Fibroblast of mammary gland (primary cell): ENCODE results near the gene NAV1.
"Not testable (repeated sequence)": the region's sequence is repeated elsewhere in the genome, so short reads cannot be mapped to it uniquely, and the experiment has no call there.

ENCODE experiments used
- DNase-seq: peaks from one replicate; pipeline ENCODE4 v3.0.0-alpha.2; 2010; ENCODE audit warnings: low read depth
- H3K4me3 ChIP-seq: 2 replicates; pipeline ENCODE4 v1.5.1; 2011; ENCODE audit warnings: low read depth, mild to moderate bottlenecking, low read length, moderate library complexity; ENCODE audit not compliant: control insufficient read depth
- TF ChIP-seq, protein P1 (sequence below): conservative IDR thresholded peaks from 2 replicates; pipeline ENCODE4 v1.5.1; 2011; ENCODE audit warnings: low read depth, low read length, inconsistent platforms; ENCODE audit not compliant: control insufficient read depth, insufficient read depth

Gene NAV1

DNA sequence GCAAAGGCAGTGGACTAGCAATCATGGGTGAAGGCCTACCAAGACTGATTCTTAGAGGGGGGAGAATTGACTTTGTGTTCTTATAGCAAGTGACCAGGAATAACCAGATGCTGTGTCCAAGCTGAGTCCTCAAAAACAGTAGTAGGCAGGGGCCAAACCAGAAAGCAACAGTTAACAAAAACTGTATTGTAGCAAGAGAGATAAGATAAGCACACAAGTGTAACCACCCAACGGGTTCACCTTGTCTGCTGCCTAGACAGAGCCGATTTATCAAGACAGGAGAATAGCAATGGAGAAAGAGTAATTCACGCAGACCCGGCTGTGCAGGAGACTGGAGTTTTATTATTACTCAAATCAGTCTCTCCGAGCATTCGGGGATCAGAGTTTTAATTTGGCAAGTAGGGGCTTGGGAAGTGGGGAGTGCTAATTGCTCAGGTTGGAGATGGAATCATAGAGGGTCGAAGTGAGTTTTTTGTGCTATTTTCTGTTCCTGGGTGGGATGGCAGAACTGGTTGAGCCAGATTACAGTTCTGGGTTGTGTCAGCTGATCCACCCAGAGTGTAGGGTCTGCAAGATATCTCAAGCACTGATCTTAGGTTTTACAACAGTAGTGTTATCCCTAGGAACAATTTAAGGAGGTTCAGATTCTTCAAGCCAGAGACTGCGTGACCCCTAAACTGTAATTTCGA lies 23.7 kb upstream of the NAV1 start:
- DNase-seq = no peak
- H3K4me3 ChIP-seq = no peak overlapping the region
- TF ChIP-seq, protein P1, sequence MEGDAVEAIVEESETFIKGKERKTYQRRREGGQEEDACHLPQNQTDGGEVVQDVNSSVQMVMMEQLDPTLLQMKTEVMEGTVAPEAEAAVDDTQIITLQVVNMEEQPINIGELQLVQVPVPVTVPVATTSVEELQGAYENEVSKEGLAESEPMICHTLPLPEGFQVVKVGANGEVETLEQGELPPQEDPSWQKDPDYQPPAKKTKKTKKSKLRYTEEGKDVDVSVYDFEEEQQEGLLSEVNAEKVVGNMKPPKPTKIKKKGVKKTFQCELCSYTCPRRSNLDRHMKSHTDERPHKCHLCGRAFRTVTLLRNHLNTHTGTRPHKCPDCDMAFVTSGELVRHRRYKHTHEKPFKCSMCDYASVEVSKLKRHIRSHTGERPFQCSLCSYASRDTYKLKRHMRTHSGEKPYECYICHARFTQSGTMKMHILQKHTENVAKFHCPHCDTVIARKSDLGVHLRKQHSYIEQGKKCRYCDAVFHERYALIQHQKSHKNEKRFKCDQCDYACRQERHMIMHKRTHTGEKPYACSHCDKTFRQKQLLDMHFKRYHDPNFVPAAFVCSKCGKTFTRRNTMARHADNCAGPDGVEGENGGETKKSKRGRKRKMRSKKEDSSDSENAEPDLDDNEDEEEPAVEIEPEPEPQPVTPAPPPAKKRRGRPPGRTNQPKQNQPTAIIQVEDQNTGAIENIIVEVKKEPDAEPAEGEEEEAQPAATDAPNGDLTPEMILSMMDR = no peak

DNA sequence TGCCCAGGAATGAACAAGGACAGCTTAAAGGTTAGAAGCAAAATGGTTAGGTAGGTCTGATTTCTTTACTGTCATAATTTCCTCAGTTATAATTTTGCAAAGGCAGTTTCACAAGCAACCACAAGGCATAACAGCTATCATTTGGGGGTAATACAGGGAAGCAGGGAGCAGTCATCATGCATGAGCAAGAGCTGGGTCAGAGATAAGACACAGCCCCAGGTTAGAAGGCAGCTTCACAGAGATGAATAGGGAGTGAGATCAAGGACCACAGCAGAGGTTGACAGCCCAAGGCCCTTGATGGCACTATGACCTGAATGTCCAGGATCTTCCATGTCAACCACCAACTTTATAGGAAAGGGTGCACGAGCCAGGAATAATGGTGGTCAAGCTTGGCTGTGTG lies 23.0 kb upstream of the NAV1 start:
- no peak for DNase-seq
- TF ChIP-seq, protein P1 = no peak
- H3K4me3 ChIP-seq = no peak overlapping the region

DNA sequence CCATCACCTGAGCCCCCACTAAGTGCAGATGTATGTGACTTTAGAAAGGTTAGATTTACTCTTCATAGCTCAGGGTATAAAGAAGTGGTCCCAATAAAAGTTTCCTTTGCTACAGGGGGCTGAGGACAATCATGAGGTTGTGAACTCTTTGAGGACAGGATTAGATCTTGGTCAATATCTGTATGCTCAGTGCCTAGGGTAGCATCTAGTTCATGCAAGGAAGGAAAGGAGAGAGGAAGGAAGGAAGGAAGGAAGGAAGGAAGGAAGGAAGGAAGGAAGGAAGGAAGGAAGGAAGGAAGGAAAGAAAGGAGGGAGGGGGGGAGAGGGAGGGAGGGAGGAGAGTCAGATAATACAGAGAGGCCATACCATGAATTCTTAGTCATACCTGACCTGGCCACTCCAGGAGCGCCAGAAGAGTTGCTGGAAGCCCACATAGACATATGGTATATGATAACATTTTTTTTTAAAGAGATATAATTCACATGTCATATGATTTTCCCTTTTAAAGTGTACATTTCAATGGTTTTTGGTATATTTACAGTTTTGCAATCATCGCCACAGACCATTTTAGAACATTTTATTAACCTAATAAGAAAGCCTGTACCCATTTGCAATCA lies 22.3 kb upstream of the NAV1 start:
- TF ChIP-seq, protein P1 = no peak
- DNase-seq = no peak

DNA sequence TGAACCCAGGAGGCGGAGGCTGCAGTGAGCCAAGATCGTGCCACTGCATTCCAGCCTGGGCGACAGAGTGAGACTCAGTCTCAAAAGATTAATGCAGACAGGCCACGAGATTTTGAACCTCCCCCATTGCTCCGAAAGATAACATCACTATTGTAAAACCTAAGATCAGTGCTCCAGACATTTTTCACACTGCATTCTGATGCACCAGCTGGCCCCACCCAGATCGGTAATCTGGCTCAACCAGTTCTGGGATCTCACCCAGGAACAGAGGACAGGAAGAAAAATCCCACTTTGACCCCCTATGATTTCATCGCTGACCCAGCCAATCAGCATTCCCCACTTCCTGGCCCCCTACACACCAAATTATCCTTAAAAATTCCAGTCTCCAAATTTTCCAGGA lies 21.3 kb upstream of the NAV1 start:
- TF ChIP-seq, protein P1 = no peak
- no peak overlapping the region for H3K4me3 ChIP-seq
- no peak for DNase-seq

More for the DNA sequence above, 22.3 kb upstream of the NAV1 start:
- H3K4me3 ChIP-seq = no peak overlapping the region

DNA sequence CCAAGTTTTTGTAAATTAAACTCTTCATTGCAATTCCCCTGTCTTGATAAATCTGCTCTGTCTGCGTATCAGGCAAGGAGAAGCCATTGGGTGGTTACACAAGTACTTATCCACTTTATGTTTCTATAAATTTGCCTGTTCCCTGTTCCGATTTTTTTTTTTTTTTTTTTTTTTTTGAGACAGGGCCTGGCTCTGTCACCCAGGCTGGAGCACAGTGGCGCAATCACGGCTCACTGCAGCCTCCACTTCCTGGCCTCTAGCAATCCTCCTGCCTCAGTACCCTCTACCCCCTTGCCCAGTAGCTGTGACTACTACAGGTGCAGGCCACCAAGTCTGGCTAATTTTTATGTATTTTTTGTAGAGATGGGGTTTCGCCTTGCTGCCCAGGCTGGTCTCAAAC lies 20.9 kb upstream of the NAV1 start:
- DNase-seq = no peak
- no peak overlapping the region for H3K4me3 ChIP-seq
- TF ChIP-seq, protein P1 = no peak

DNA sequence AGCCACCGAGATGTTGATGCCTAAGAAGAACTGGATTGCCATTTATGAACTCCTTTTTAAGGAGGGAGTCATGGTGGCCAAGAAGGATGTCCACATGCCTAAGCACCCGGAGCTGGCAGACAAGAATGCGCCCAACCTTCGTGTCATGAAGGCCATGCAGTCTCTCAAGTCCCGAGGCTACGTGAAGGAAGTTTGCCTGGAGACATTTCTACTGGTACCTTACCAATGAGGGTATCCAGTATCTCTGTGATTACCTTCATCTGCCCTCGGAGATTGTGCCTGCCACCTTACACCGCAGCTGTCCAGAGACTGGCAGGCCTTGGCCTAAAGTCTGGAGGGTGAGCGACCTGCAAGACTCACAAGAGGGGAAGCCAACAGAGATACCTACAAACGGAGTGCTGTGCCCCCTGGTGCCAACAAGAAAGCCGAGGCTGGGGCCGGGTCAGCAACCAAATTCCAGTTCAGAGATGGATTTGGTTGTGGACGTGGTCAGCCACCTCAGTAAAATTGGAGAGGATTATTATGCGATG lies 18.8 kb upstream of the NAV1 start:
- DNase-seq, H3K4me3 ChIP-seq: not testable (repeated sequence)

DNA sequence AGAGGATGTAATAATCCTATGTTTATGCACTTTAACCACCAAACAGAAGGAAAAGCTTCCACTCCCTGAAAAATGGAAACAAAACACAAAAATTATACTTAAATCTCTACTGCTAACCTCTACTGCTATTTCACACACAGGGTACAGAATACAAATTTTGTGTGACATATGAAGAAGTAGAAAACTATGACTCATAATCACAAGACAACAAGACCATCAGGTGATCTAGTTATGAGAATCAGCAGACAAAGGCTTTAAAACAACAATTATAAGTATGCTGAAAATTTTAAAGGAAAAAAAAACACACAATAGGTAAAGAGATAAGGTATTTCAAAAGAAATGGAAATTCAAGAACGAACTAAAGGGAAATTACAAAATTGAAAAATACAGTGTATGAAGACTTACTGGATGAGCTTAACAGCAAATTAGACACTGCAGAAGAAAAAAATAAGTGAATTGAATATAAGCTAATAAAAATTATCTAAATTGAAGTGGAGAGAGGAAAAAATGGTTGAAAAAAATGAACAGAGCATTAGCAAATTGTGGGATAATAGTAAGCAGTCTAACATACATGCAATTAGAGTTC lies 13.6 kb upstream of the NAV1 start:
- DNase-seq = no peak
- TF ChIP-seq, protein P1 = no peak
- H3K4me3 ChIP-seq = no peak overlapping the region
